Measurements from ENCODE around the gene SLC35A4. TPM values are rescaled to one million over a fixed set of nuclear protein-coding genes. Genes with fewer than 3 reads are reported as not detected.
"Not testable (repeated sequence)": the region's sequence is repeated elsewhere in the genome, so short reads cannot be mapped to it uniquely, and the experiment has no call there.

SLC35A4 gene
- total RNA-seq, 1 donor from 2014 or later = 73.8 TPM

DNA sequence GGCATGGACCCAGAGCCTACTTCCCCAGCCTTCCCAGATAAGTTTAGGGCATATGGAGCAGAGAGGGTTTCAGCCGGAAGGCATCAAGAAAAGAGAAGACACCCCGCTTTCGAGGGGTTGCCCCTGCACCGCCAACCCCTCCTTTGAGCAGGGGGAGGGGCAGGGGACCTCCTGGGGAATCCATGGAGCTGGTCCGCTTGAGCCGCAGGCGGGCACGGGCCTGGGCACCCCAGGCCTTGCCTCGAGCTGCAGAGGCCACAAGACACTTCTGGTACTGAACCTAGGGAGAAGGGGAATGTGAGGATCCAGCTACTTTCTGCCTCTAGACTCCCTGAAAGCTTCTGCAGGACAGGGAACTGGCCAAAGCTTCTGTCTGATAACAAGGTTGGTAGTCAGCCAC, 6.1 kb upstream of the SLC35A4 start:
- DNase-seq (ENCODE audit: low spot score) = no peak

DNA sequence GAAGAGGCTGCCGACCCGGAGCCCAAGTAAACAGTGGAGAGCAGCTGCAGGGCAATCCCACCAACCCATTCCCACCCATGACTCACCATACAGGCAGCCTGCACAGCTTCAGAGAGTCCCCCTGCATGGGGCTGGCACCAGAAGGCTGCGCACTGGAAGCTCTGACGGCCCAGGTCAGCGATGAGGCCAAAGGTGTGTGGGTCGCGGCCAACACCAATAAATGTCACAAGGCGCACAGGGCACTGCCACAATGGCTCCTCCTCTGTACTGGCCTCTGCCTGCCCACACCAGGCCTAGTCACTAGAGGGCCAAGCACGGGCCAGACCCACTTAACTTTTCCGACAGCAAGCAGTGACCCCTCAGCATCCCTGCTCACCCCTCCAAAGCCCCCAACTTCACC, 4.4 kb upstream of the SLC35A4 start:
- no peak for DNase-seq (ENCODE audit: low spot score)

DNA sequence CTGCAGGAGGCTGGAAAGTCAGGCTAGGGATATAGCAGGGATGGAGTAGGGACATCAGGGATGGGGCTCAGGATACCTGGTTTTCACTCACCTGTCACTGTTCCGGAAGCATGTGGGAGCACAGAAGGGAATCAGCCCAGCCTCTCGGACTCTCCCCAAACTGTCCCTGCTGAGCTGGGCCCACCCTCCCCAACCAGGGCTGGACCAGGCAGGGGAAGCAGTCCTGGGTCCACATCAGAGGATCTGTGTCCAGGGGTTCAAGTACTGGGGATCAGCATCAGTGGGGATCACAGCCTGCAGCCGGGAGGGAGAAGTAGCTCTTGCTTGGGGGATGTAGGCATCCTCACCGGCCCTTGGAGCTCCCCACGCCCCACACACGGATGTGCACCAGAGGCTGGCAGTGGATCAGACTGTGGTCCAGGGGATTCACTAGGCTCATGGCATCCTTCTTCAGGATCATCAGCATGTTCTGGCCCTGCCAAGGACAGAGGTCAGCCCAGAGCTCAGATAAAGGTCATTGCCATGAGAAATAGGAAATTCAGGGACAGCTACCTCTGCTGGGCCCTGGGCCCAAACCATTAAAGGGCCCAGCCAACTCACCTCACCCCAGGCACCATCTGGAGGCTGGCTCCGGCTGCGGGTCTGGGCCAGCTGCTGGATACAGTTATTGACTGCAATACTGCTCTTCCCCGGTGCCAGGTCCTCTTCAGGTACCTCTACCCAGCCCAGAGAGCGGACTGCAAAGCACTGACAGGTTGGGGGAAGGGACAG, 2.7 kb upstream of the SLC35A4 start:
- no peak for DNase-seq (ENCODE audit: low spot score)

DNA sequence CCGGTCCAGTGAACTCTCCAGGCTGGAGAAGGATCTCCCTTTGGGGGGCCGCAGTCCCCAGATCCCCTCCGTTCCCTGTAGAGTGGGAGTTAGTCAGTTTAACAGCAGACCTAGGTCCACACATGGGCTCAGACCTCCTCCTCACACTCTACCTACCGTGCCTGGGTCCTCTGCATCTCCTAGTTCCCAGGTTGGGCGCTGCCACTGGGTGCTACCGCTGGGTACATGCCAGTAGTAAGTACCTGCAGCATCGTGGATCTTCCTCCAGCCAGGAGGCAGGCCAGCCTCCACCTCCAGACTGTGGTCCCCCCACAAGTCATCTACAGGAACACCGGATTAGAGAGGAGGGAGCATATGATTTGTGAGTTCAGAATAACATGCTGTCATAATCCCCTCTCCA, 1.0 kb upstream of the SLC35A4 start:
- no peak for DNase-seq (ENCODE audit: low spot score)

DNA sequence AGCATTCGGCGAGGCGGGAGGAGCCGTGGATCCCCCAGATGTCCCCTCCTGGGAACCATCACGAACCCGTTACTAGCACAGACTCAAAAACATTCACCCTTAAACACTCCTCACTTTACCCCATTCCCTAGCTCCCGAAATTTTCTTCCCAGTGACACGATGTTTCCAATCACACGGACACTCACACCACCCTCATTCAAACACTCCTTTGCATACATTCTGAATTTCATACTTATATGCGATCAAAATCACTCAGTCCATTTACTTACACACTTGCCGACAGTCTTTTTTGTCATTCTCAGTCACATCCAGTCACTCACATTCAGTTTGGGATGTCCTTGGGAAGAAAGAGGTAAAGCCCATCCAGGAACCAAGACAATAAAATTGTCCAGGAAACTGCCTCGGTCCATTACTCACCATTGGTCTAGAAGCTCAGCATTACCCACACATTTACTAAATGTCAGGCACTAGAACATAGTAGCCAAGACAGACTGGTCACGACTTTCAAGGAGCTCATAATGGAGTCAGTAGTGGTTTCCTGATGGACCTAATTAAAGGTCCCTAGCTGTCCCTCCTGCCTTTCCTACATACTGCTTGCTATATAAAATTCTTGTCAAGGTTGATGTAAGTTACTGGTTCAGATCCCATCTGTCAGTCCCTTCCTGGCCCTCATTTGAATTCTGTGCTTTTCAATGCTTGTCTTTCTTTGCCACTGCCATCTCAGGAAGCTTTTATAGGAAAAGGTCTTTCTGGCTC, 574 bp downstream of the SLC35A4 start:
- DNase-seq (ENCODE audit: low spot score) = no peak

DNA sequence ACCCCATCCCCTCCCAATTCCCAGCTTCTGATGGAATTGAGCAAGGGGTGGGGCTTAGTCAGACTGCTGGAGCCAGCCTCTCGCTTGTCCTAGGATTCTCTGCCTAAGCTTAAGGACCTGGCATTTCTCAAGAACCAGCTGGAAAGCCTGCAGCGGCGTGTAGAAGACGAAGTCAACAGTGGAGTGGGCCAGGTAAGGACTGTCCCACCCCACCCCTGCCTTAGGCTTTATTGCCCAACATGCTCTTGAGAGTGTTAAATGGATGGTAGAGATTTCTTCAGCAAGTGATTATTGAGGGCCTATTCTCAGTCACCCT, 1.1 kb downstream of the SLC35A4 start:
- no peak for DNase-seq (ENCODE audit: low spot score)

DNA sequence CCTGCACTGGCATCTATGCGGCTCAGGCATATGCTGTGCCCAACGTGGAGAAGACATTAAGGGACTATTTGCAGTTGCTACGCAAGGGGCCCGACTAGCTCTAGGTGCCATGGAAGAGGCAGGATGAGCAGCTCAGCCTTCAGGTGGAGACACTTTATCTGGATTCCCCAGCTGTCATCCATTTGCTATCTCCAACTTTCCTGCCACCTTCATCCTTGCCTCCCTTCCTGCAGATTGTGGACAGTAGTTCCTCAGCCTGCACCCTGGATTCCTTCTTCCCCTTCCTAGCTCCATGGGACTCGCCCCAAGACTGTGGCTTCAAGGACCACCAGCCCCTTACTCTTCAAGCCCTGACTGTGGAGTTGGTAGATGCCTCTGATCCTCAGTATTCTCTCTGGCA, 2.0 kb downstream of the SLC35A4 start:
- DNase-seq (ENCODE audit: low spot score) = no peak

DNA sequence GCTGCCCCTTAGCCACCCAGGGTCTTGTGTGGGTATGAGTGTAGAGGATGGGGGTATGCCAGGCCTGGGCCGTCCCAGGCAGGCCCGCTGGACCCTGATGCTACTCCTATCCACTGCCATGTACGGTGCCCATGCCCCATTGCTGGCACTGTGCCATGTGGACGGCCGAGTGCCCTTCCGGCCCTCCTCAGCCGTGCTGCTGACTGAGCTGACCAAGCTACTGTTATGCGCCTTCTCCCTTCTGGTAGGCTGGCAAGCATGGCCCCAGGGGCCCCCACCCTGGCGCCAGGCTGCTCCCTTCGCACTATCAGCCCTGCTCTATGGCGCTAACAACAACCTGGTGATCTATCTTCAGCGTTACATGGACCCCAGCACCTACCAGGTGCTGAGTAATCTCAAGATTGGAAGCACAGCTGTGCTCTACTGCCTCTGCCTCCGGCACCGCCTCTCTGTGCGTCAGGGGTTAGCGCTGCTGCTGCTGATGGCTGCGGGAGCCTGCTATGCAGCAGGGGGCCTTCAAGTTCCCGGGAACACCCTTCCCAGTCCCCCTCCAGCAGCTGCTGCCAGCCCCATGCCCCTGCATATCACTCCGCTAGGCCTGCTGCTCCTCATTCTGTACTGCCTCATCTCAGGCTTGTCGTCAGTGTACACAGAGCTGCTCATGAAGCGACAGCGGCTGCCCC, 2.6 kb downstream of the SLC35A4 start:
- no peak for DNase-seq (ENCODE audit: low spot score)

DNA sequence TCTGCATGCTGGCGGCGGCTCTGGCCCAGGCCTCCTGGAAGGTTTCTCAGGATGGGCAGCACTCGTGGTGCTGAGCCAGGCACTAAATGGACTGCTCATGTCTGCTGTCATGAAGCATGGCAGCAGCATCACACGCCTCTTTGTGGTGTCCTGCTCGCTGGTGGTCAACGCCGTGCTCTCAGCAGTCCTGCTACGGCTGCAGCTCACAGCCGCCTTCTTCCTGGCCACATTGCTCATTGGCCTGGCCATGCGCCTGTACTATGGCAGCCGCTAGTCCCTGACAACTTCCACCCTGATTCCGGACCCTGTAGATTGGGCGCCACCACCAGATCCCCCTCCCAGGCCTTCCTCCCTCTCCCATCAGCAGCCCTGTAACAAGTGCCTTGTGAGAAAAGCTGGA, 3.2 kb downstream of the SLC35A4 start:
- no peak for DNase-seq (ENCODE audit: low spot score)

DNA sequence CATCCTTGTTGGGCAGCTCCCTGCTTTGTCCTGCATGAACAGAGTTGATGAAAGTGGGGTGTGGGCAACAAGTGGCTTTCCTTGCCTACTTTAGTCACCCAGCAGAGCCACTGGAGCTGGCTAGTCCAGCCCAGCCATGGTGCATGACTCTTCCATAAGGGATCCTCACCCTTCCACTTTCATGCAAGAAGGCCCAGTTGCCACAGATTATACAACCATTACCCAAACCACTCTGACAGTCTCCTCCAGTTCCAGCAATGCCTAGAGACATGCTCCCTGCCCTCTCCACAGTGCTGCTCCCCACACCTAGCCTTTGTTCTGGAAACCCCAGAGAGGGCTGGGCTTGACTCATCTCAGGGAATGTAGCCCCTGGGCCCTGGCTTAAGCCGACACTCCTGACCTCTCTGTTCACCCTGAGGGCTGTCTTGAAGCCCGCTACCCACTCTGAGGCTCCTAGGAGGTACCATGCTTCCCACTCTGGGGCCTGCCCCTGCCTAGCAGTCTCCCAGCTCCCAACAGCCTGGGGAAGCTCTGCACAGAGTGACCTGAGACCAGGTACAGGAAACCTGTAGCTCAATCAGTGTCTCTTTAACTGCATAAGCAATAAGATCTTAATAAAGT, 3.9 kb downstream of the SLC35A4 start:
- no peak for DNase-seq (ENCODE audit: low spot score)

DNA sequence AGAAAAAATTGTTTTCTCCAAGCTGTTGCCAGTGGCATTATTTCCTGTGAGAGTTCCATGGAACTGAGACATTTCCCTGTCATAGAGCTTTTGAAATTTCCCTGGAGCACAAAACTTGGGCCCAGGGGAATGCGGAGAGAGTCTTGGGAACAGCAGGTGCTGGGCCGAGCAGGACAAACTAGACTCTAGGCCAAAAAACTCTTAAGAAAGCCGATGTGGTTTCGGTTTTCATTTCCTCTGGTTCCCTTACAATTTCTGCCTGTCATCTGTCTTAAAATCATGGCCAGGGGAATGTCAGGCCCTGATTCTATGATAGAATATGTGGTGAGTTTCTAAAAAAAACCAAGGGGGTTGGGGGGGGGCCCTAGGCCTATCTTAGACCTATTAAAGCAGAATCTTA, 4.6 kb downstream of the SLC35A4 start:
- no peak for DNase-seq (ENCODE audit: low spot score)

DNA sequence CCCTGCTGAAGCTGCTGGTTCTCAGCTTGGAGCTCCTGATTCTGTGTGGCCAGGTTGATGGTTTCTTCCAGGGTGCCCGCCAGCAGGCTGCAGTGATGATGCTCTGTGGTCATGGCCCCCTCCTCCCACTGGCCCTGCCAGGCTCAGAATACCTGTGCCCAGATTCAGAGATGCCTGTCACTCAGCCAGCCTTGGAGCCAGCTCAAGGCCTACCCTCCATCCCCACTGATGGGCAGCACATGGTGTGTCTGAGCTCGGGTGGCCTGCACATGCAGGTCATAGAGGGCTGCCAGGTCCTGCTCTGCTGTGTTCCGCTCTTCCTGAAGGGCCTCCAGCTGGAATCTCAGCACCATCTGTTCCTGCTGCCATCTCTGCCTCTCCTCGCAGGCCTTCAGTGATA, 5.4 kb downstream of the SLC35A4 start:
- no peak for DNase-seq (ENCODE audit: low spot score)

DNA sequence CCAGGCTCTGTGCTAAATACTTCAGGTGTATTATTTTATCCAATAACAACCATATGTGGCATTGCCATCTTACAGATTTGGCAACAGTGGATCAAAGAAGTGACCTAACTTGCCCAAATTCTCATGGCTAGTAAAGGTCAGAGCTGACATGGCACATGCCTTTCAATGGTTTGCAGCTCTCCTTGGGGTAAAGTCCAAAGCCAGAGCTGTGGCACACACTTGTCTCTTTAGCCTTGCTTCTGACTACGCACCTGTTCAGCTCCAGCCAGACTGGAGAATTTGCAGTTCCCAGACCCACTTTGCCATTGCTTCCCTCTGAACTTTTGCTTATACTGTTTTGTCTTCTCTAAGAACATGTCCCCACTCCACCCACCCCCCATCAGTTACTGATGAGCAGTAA, 5.9 kb downstream of the SLC35A4 start:
- DNase-seq (ENCODE audit: low spot score) = no peak

DNA sequence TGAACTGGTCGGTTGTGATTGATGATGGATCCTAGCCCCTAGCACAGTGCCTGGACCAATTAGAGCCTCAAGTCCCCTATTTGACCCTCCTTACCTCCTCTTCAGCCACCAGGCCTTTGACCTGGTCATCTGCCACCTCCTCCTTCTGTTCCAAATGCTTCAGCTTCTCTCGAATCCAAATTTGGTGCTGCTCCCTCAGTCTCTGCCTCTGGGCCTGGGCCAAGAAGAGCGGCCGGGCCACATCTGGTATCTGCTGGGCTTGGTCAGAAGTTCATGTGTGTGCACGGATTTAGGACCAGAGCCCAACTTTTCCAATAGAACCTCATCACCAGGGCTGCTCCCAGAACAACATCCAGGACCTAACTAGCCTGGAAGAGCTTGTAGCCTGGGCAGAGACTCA, 6.5 kb downstream of the SLC35A4 start:
- DNase-seq (ENCODE audit: low spot score) = no peak

DNA sequence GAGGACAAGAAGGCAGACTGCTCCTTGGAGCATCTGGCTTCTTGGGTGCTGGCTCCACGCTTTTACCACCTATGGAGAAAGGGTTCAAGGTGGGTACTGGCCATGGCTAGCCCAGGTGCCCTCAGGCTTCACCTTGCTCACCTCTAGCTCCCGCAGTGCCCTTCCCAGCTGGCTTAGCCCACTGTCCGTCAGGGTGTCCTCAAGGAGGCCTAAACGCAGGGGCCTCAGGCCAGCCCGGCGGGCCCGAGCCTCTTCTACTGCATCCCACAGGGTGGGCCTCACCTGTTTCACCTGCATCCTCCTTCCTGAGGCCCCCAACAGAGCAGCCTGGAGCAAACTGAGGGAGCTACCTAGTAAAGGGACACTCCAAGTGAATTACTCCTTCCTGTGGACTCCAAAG, 9.1 kb downstream of the SLC35A4 start:
- no peak for DNase-seq (ENCODE audit: low spot score)

DNA sequence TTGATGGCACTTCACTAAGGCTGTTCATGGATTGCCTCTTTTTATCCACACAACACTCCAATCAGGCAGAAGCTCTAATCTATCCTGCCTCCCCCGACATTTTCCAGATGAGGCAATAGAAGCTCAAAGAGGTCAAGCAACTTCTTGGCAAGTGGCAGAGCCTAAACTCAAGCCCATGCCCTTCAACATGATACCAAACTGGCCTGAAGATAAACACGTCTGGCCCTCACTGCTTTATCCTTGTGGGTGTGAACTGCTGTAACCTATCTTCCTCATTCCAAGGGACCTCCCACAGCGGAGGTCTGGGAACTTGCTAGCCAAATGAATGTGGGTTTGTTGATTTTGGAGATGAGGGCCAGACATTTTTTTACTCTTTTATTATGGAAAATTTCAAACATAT, 9.5 kb downstream of the SLC35A4 start:
- DNase-seq (ENCODE audit: low spot score) = peak; percentile 45

DNA sequence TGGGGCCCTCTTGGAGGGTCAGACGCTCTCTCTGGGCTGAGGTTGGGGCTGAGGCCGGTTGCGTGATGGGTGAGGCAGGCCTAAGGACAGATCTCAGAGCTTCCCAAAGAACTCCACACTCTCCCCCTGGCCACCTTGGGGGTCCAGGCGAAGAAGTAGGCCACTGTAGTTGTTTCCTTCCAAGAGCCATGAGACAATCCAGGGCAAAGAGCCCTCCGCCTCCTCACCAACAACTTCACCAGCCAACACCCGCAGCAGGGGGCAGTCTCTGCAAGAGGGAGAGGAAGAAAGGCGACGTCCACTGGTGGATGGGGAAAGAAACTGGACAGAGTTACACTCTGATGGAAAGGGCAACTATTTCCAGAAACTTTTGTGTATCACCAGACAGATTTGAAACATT, 10.7 kb downstream of the SLC35A4 start:
- no peak for DNase-seq (ENCODE audit: low spot score)

DNA sequence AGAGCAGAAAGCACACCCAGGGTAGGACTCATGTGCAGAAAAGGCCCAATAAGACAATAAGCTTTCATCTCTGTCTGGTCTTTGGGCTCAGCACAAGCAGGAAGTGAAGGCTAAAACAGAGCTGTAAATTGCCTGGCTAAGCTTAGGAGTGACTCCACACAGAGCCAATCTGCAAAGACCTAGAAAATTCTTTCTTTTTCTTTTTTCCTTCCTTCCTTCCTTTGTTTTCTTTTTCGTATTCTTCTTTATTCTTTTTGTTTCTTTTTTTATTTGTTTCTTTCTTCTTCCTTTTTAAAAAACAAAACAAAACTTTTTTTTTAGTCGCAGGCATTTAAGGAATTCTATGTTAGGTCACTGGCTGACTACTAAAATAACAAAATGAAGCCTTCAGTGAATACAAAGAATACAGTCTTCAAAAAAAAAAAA, 12.2 kb downstream of the SLC35A4 start:
- no peak for DNase-seq (ENCODE audit: low spot score)

DNA sequence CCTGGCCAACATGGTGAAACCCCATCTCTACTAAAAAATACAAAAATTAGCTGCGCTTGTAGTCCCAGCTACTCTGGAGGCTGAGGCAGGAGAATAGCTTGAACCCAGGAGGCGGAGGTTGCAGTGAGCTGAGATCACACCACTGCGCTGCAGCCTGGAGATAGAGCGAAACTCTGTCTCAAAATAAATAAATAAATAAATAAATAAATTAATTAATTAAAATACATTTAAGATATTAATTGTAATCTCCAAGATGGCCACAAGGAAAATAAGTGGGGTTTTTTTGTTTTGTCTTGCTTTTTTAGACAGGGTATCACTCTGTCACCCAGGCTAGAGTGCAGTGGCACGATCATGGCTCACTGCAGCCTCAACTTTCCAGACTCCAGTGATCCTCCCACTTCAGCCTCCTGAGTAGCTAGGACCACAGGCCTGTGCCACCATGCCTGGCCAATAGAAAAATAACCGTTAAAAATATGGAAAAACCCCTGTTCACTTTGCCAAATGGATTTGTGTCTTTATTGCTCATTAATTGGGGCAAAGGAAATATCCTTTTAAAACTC, 14.6 kb downstream of the SLC35A4 start:
- not testable (repeated sequence) for DNase-seq (ENCODE audit: low spot score)

DNA sequence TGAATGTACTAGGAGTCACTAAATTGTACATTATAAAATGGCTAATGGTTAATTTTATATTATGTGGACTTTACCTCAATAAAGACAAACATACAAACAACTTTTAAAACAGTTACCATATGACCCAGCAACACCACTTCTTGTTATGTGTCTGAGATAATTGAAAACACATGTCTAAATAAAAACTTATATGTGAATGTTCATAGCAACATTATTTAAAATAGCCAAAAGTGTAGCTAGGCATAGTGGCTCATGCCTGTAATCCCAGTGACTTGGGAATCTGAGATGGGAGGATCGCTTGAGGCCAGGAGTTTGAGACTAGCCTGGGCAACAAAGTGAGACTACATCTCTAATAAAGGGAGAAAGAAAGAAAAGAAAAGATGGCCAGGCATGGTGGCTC, 22.9 kb downstream of the SLC35A4 start:
- DNase-seq (ENCODE audit: low spot score) = no peak

DNA sequence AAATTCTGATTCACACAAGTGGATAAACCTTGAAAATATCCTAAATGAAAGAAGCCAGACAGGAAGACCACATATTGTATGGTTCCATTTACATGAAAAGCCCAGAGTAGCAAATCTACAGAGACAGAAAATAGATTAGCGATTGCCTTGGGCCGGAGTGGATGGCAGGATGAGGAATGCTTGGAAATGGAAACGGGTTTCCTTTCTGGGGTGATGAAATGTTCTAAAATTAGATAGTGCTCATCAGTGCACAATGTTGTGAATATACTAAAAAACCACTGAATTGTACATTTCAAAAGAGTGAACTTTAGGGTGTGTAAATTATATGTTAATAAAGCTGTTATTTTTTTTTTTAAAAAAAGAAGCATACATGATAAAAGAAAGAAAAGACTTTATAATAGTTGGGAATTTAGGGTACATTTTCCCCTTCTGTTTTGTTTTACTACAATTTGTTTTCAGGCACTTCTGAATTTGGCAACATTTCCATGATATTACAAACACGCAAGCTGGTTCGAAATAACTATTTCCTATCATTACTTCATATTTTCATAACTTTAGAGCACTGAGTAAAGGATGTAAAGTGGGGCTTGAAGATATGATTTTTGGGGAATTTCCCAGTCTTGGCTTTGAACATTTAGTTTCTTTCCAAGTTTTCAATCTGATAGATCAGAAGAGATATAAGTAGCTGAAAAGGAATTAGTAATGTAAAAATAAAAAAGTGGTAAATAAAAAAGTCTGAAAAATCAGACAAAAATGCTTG, 23.9 kb downstream of the SLC35A4 start:
- DNase-seq (ENCODE audit: low spot score) = no peak

DNA sequence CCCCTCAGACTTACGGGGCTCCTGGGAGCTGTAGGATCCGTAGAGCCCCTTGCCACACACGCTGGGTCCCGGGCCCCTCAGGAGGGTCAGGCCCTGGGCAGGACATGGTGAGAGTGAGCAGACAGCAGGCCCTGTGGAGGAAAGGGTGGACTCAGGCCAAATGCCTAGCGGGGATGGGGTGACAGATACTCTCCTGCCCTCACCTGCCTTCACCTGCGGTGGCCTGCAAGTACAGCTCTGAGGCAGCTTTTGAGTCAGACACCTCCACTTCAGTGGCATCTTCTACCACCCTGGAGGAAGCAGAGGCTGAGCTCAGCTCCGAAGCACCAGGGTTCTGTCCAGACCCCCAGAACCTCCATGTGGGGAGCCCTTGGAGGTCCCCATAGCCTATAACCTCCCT, 26.2 kb downstream of the SLC35A4 start:
- no peak for DNase-seq (ENCODE audit: low spot score)
